H1 (cell line): Measurements from ENCODE around the gene UBE2H. TPM values are rescaled to one million over a fixed set of nuclear protein-coding genes. Genes with fewer than 3 reads are reported as not detected.

Experiments used
- CTCF ChIA-PET: fragments of 300-600 bp; sonication (Branson Sonifier 250); formaldehyde crosslinking; loops from one replicate; lab custom pipeline; 2021; ENCODE audit not compliant: partially characterized antibody; lab: Charles Lee
- POLR2A ChIA-PET: fragments of 300-600 bp; sonication (Branson Sonifier 250); formaldehyde crosslinking; loops from one replicate; lab custom pipeline; 2021; ENCODE audit warnings: inconsistent platforms; ENCODE audit not compliant: partially characterized antibody; lab: Charles Lee
- DNase-seq, 2 experiments: peaks; one replicate each; pipeline versions ENCODE4 v3.0.0 to v3.0.0-alpha.2; 2010 to 2022; ENCODE audit warnings: low spot score in 2 of 2, low read depth in 1 of 2, mixed read lengths in 1 of 2
- FAIRE-seq: peaks from 2 replicates; lab custom pipeline; 2011; peaks lifted over from hg19 to GRCh38; lab: Jason Lieb, UNC
- H2AFZ ChIP-seq: 2 replicates; pipeline ENCODE4 v1.8.1; 2012; ENCODE audit warnings: low read length, inconsistent platforms
- H2AK5ac ChIP-seq: 2 replicates; pipeline ENCODE4 v1.6.1; 2013; ENCODE audit warnings: low read depth, low read length
- H2BK120ac ChIP-seq: replicated peaks from 2 replicates; pipeline ENCODE3; 2013; ENCODE audit warnings: low read depth, low read length, inconsistent platforms
- H2BK12ac ChIP-seq: 2 replicates; pipeline ENCODE4 v1.6.1; 2013; ENCODE audit warnings: low read depth, low read length
- H2BK15ac ChIP-seq: 2 replicates; pipeline ENCODE4 v1.6.1; 2013; ENCODE audit warnings: low read length
- H2BK20ac ChIP-seq: 2 replicates; pipeline ENCODE4 v1.6.1; 2013; ENCODE audit warnings: low read length
- H2BK5ac ChIP-seq: 2 replicates; pipeline ENCODE4 v1.6.1; 2013; ENCODE audit warnings: low read depth, low read length
- H3K14ac ChIP-seq: 2 replicates; pipeline ENCODE4 v1.6.1; 2013; ENCODE audit warnings: inconsistent platforms; ENCODE audit not compliant: insufficient read length
- H3K18ac ChIP-seq: 2 replicates; pipeline ENCODE4 v1.6.1; 2013; ENCODE audit warnings: low read length; ENCODE audit errors: extremely low read depth
- H3K23ac ChIP-seq: 2 replicates; pipeline ENCODE4 v1.6.1; 2013; ENCODE audit warnings: inconsistent platforms; ENCODE audit not compliant: insufficient read length
- H3K23me2 ChIP-seq: 2 replicates; pipeline ENCODE4 v1.6.1; 2013; ENCODE audit warnings: low read depth, low read length
- H3K27ac ChIP-seq: 2 replicates; pipeline ENCODE4 v1.6.1; 2011; ENCODE audit warnings: low read depth, low read length, inconsistent platforms
- H3K27me3 ChIP-seq, 4 experiments: replicated peaks in 1 of 4; 1 replicate in 1 of 4; 2 replicates in 3 of 4; pipeline versions ENCODE4 v1.6.1 to v1.8.1; 2011 to 2013; ENCODE audit warnings: low read length in 3 of 4, mild to moderate bottlenecking in 3 of 4, inconsistent platforms in 2 of 4, mixed read lengths in 2 of 4, moderate library complexity in 1 of 4; ENCODE audit not compliant: control insufficient read depth in 3 of 4, insufficient read depth in 3 of 4; ENCODE audit errors: extremely low read depth in 1 of 4
- H3K36me3 ChIP-seq, 4 experiments: 2 replicates each; pipeline versions ENCODE4 v1.6.1 to v1.8.1; 2011 to 2013; ENCODE audit warnings: mild to moderate bottlenecking in 4 of 4, low read length in 3 of 4, moderate library complexity in 2 of 4, control low read depth in 1 of 4, inconsistent platforms in 1 of 4; ENCODE audit not compliant: insufficient read depth in 4 of 4, control insufficient read depth in 2 of 4
- H3K4ac ChIP-seq: replicated peaks from 2 replicates; pipeline ENCODE3; 2013; ENCODE audit warnings: low read length, low read depth, mixed read lengths, inconsistent platforms; ENCODE audit not compliant: insufficient read length
- H3K4me1 ChIP-seq, 4 experiments: replicated peaks in 1 of 4; 1 replicate in 1 of 4; 2 replicates in 3 of 4; pipeline versions ENCODE4 v1.6.1 to v1.8.1; 2011 to 2013; ENCODE audit warnings: low read length in 3 of 4, inconsistent platforms in 2 of 4, mixed read lengths in 1 of 4; ENCODE audit not compliant: insufficient read depth in 4 of 4, control insufficient read depth in 3 of 4
- H3K4me2 ChIP-seq, 2 experiments: 2 replicates each; pipeline versions ENCODE4 v1.6.1 to v1.8.1; 2011 to 2013; ENCODE audit warnings: low read depth in 2 of 2, low read length in 2 of 2, control low read depth in 1 of 2, inconsistent platforms in 1 of 2, mild to moderate bottlenecking in 1 of 2; ENCODE audit not compliant: insufficient read depth in 1 of 2
- H3K4me3 ChIP-seq, 4 experiments: fragments of 200-600, 300-600 bp in 1 of 4; sonication (generic), shearing (Covaris generic), sonication (Bioruptor Twin) in 1 of 4; 2 replicates each; pipeline versions ENCODE4 v1.5.1 to v1.8.1; 2011 to 2016; ENCODE audit warnings: low read length in 4 of 4, low read depth in 3 of 4, control low read depth in 2 of 4, inconsistent platforms in 2 of 4, mild to moderate bottlenecking in 2 of 4, mixed read lengths in 1 of 4, moderate library complexity in 1 of 4; ENCODE audit not compliant: insufficient read depth in 2 of 4; ENCODE audit errors: extremely low read depth in 1 of 4
- H3K56ac ChIP-seq: replicated peaks from 2 replicates; pipeline ENCODE3; 2013; ENCODE audit warnings: low read depth, mild to moderate bottlenecking, mixed read lengths, low read length, inconsistent platforms; ENCODE audit not compliant: insufficient read length
- H3K79me1 ChIP-seq: 2 replicates; pipeline ENCODE4 v1.6.1; 2013; ENCODE audit warnings: low read depth, low read length, control low read depth
- H3K79me2 ChIP-seq, 2 experiments: 2 replicates each; pipeline versions ENCODE4 v1.6.1 to v1.8.1; 2012 to 2013; ENCODE audit warnings: low read length in 2 of 2, mild to moderate bottlenecking in 2 of 2, inconsistent platforms in 1 of 2; ENCODE audit not compliant: insufficient read depth in 2 of 2, control insufficient read depth in 1 of 2
- H3K9ac ChIP-seq, 4 experiments: replicated peaks in 1 of 4; 1 replicate in 1 of 4; 2 replicates in 3 of 4; pipeline versions ENCODE4 v1.6.1 to v1.8.1; 2011 to 2013; ENCODE audit warnings: low read depth in 3 of 4, low read length in 3 of 4, control low read depth in 2 of 4, mild to moderate bottlenecking in 2 of 4, moderate library complexity in 2 of 4, inconsistent platforms in 1 of 4; ENCODE audit errors: extremely low read depth in 1 of 4
- H3K9me3 ChIP-seq, 2 experiments: 2 replicates each; pipeline versions ENCODE4 v1.6.1 to v1.8.1; 2012 to 2013; ENCODE audit warnings: mild to moderate bottlenecking in 2 of 2, moderate library complexity in 2 of 2, control low read depth in 1 of 2, inconsistent platforms in 1 of 2, low read depth in 1 of 2, low read length in 1 of 2, mixed read lengths in 1 of 2; ENCODE audit not compliant: insufficient read depth in 2 of 2
- H4K20me1 ChIP-seq, 2 experiments: replicated peaks in 1 of 2; 2 replicates each; pipeline versions ENCODE3 to v1.8.1; 2011 to 2013; ENCODE audit warnings: inconsistent platforms in 2 of 2, low read length in 2 of 2, mild to moderate bottlenecking in 1 of 2; ENCODE audit not compliant: insufficient read depth in 2 of 2, control insufficient read depth in 1 of 2
- H4K5ac ChIP-seq: 2 replicates; pipeline ENCODE4 v1.6.1; 2013; ENCODE audit warnings: low read length, low read depth, mixed read lengths, inconsistent platforms; ENCODE audit not compliant: insufficient read length
- H4K8ac ChIP-seq: 2 replicates; pipeline ENCODE4 v1.8.0; 2013; ENCODE audit warnings: mild to moderate bottlenecking, moderate library complexity, low read length, inconsistent platforms; ENCODE audit not compliant: insufficient read depth; ENCODE audit errors: extremely low read depth
- H4K91ac ChIP-seq: replicated peaks from 2 replicates; pipeline ENCODE3; 2013; ENCODE audit warnings: low read length, mixed read lengths, inconsistent platforms; ENCODE audit not compliant: insufficient read length
- CBX8 ChIP-seq: fragments of 300-800, 300-1000 bp; sonication (generic); IDR thresholded peaks from 2 replicates; pipeline ENCODE4 v1.7.1; 2016; ENCODE audit warnings: low read depth, low read length, borderline replicate concordance
- GABPA ChIP-seq: IDR thresholded peaks from 2 replicates; pipeline ENCODE4 v1.6.1; 2011; ENCODE audit warnings: mild to moderate bottlenecking, low read length, moderate library complexity, borderline replicate concordance; ENCODE audit not compliant: insufficient read depth
- JUN ChIP-seq: IDR thresholded peaks from 2 replicates; pipeline ENCODE4 v1.6.1; 2011; ENCODE audit warnings: low read depth, mild to moderate bottlenecking, improper control_type of control experiment, low read length
- SIN3A ChIP-seq, 2 experiments: IDR thresholded peaks in 1 of 2; conservative IDR thresholded peaks in 1 of 2; 2 replicates each; pipeline ENCODE4 v1.6.1; 2011 to 2012; ENCODE audit warnings: low read length in 2 of 2, improper control_type of control experiment in 1 of 2, low read depth in 1 of 2, mild to moderate bottlenecking in 1 of 2
- SRF ChIP-seq: IDR thresholded peaks from 2 replicates; pipeline ENCODE4 v1.6.1; 2011; ENCODE audit warnings: mild to moderate bottlenecking, low read depth, low read length, moderate library complexity
- TCF12 ChIP-seq: IDR thresholded peaks from 2 replicates; pipeline ENCODE4 v1.6.1; 2011; ENCODE audit warnings: low read depth, mild to moderate bottlenecking, low read length
- WGBS, 2 experiments: shearing (Covaris generic) in 1 of 2; methylation state at CpG; one replicate each; pipeline versions ENCODE4 v1.1.6 to v1.1.7; 2013 to 2015; ENCODE audit warnings: low lambda C conversion rate in 2 of 2, mixed read lengths in 2 of 2, inconsistent platforms in 1 of 2, low coverage in 1 of 2, missing lambda C conversion rate in 1 of 2; ENCODE audit not compliant: insufficient replicate concordance in 2 of 2, insufficient coverage in 1 of 2, insufficient read length in 1 of 2; ENCODE audit errors: extremely low coverage in 1 of 2, missing lambda C conversion rate in 1 of 2; 5-methylcytosine and 5-hydroxymethylcytosine counted together
- polyA plus RNA-seq, 7 experiments: library from polyadenylated mRNA; depleted of rRNA in 3 of 7; stranded (reverse) in 5 of 7; unstranded in 2 of 7; fragments of >200 nt in 5 of 7; fragments of 200-250 nt in 2 of 7; gene quantifications; 1 replicate in 5 of 7; 2 replicates in 1 of 7; 4 replicates in 1 of 7; pipeline versions ENCODE4 v1.2.1 to v1.2.3, GENCODE V29; 2011 to 2013; ENCODE audit warnings: missing spikeins in 2 of 7, mixed read lengths in 2 of 7
- total RNA-seq: library from RNA; stranded (reverse); fragmentation: NEBNext Ultra II Directional; extraction: Animal tissue kit (Norgen Biotek cat#: 25700); gene quantifications from 2 replicates; pipeline ENCODE4 v1.2.1, GENCODE V29; 2021

The UBE2H gene
- total and polyA plus RNA-seq, 2 of the 8 experiments (the other 6 are each of a cell fraction or from before 2014, with no cell fraction given): 30.6 to 62.2 TPM

DNA sequence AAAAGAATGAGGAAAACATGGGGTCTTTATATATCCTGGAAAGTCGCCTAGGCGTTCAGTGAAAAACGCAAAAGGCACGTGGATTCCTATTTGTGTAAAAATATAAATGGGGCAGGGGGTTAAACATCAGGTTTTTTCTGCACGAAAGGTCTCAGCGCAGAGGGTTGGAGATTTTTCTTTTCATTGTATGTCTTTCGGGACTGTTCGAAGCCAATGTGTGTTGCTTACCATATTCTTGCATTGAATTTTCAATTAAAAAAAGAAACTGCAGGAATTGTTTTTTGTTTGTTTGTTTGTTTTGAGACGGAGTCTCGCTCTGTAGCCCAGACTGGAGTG is 169.2 kb downstream of the UBE2H start:
- Histone ChIP-seq H3K79me2 (no peaks in the 10 kb centered on the region; a peak in 1 of 4 replicates), H3K27ac (no peak overlapping the region), H2AFZ (no peak overlapping the region), H4K91ac (no peak overlapping the region), H3K27me3 (peaks cover 61 to 85% (median 84%) of the 10 kb centered on the region in 4 experiments), H3K4me3 (peak overlapping the region in 1 of 4 experiments; percentile 76; a peak in 2 of 8 replicates), H2BK15ac (no peak overlapping the region), H3K23me2 (peaks cover 22% of the 10 kb centered on the region; the same call in 1 of the 2 replicates), H3K9ac (no peak overlapping the region), H2BK5ac (no peak overlapping the region), H3K4me1 (peaks cover 6 to 45% (median 29%) of the 10 kb centered on the region in 4 experiments), H3K4me2 (peak overlapping the region; percentile 82 to 99; a peak in 2 of 4 replicates)
- 16% methylated on average over 10 of the region's 10 CpGs; no CpG with 5 or more reads in 1 of the 2 experiments for WGBS, 2 experiments
- FAIRE-seq: no peak
- TF ChIP-seq SRF (no peak), TCF12 (no peak), GABPA (no peak), CBX8 (peak; percentile 4; the same call in 1 of the 2 replicates), SIN3A (conservative IDR thresholded peaks at IDR 0.05 in 1 of 2, IDR thresholded peaks at IDR 0.05 in 1 of 2; ENCODE audit: low read depth in 1 of 2, low read length in 2 of 2) (no peak), JUN (no peak)
- TF ChIP-seq, all 59 proteins: peak for 1
- CTCF ChIA-PET: interaction anchor here (1.3 kb wide), 1 partner anchor 43 kb away, joined by 3 read pairs; no protein-coding TSS in a partner anchor
- H3K9me3 ChIP-seq: no peaks in the 10 kb centered on the region
- H3K56ac ChIP-seq: no peak overlapping the region
- peak overlapping the region; percentile 11; the same call in 1 of the 2 replicates for H3K18ac ChIP-seq
- peaks cover 3% of the 10 kb centered on the region; the same call in 1 of the 2 replicates for H3K79me1 ChIP-seq
- H3K23ac ChIP-seq: no peak overlapping the region
- no peak overlapping the region for H2AK5ac ChIP-seq
- no peak overlapping the region for H3K14ac ChIP-seq
- H4K20me1 ChIP-seq: peaks cover 16 to 27% of the 10 kb centered on the region in 2 experiments
- H2BK20ac ChIP-seq: no peak overlapping the region
- H4K5ac ChIP-seq: no peak overlapping the region
- H4K8ac ChIP-seq: no peak overlapping the region
- no peak overlapping the region for H3K4ac ChIP-seq
- H2BK12ac ChIP-seq: 0 out of 2 replicates have a peak overlapping the region, but pooled peaks have one; percentile 87
- DNase-seq: no peak
- H2BK120ac ChIP-seq: no peak overlapping the region
- POLR2A ChIA-PET: interaction anchor here (0.6 to 3.2 kb wide), 6 partner anchors 11 to 99 kb away, joined by 3 to 27 read pairs (median 3); no protein-coding TSS in a partner anchor
- H3K36me3 ChIP-seq: peaks cover 0 to 6% (median 0%) of the 10 kb centered on the region in 4 experiments; a peak in 1 of 8 replicates
